ENCODE measurements around the gene KRTAP5-8.

The KRTAP5-8 gene

GRCh38 chr11:71491940-71492339 lies 45.9 kb upstream of the KRTAP5-8 start:
- Histone ChIP-seq H3K4me2 (ENCODE audit: insufficient read depth, low read length) (no peak overlapping the region), H3K4me3 (ENCODE audit: low read depth in 1 of 2, low read length in 2 of 2) (no peak overlapping the region), H3K79me2 (ENCODE audit: insufficient read depth, low read length) (no peaks in the 10 kb centered on the region), H3K4me1 (ENCODE audit: insufficient read depth, low read length) (no peaks in the 10 kb centered on the region), H2AFZ (ENCODE audit: low read depth, low read length) (no peak overlapping the region), H3K27ac (ENCODE audit: low read length) (no peak overlapping the region), H3K9me3 (ENCODE audit: insufficient read depth, low read length, severe bottlenecking) (no peaks in the 10 kb centered on the region), H3K9ac (ENCODE audit: low read depth, low read length) (no peak overlapping the region), H4K20me1 (ENCODE audit: insufficient read depth, low read length) (no peaks in the 10 kb centered on the region), H3K27me3 (ENCODE audit: insufficient read depth, low read length, poor library complexity) (no peaks in the 10 kb centered on the region), H3K36me3 (ENCODE audit: insufficient read depth, low read length) (peaks cover 64% of the 10 kb centered on the region)
- DNase-seq (no peak), ATAC-seq (ENCODE audit: insufficient read depth, low read depth) (no peak)
- TF ChIP-seq CTCF (IDR thresholded peaks at IDR 0.05; ENCODE audit: borderline replicate concordance, extremely low read depth, low read length, poor library complexity, severe bottlenecking) (no peak), EZH2 (IDR thresholded peaks at IDR 0.05; ENCODE audit: borderline replicate concordance, low read depth, low read length, severe bottlenecking) (no peak)

GRCh38 chr11:71495286-71496230 lies 42.3 kb upstream of the KRTAP5-8 start:
- no peaks in the 10 kb centered on the region for H4K20me1 ChIP-seq (ENCODE audit: insufficient read depth, low read length)
- H3K9me3 ChIP-seq (ENCODE audit: insufficient read depth, low read length, severe bottlenecking): no peaks in the 10 kb centered on the region
- H2AFZ ChIP-seq (ENCODE audit: low read depth, low read length): no peak overlapping the region
- TF ChIP-seq EZH2 (IDR thresholded peaks at IDR 0.05; ENCODE audit: borderline replicate concordance, low read depth, low read length, severe bottlenecking): no peak
- TF ChIP-seq CTCF (IDR thresholded peaks at IDR 0.05; ENCODE audit: borderline replicate concordance, extremely low read depth, low read length, poor library complexity, severe bottlenecking): no peak
- peaks cover 80% of the 10 kb centered on the region for H3K36me3 ChIP-seq (ENCODE audit: insufficient read depth, low read length)
- H3K27ac ChIP-seq (ENCODE audit: low read length): no peak overlapping the region
- H3K4me3 ChIP-seq (ENCODE audit: low read depth in 1 of 2, low read length in 2 of 2): no peak overlapping the region
- no peaks in the 10 kb centered on the region for H3K79me2 ChIP-seq (ENCODE audit: insufficient read depth, low read length)
- H3K27me3 ChIP-seq (ENCODE audit: insufficient read depth, low read length, poor library complexity): no peaks in the 10 kb centered on the region
- no peak overlapping the region for H3K4me2 ChIP-seq (ENCODE audit: insufficient read depth, low read length)
- no peak overlapping the region for H3K9ac ChIP-seq (ENCODE audit: low read depth, low read length)
- no peak for DNase-seq
- no peaks in the 10 kb centered on the region; the same call in 1 of the 2 replicates for H3K4me1 ChIP-seq (ENCODE audit: insufficient read depth, low read length)
- no peak for ATAC-seq (ENCODE audit: insufficient read depth, low read depth)

GRCh38 chr11:71496421-71496820 lies 41.4 kb upstream of the KRTAP5-8 start:
- Histone ChIP-seq H2AFZ (ENCODE audit: low read depth, low read length) (no peak overlapping the region), H3K79me2 (ENCODE audit: insufficient read depth, low read length) (no peaks in the 10 kb centered on the region), H3K4me2 (ENCODE audit: insufficient read depth, low read length) (no peak overlapping the region), H4K20me1 (ENCODE audit: insufficient read depth, low read length) (no peaks in the 10 kb centered on the region), H3K9ac (ENCODE audit: low read depth, low read length) (no peak overlapping the region), H3K36me3 (ENCODE audit: insufficient read depth, low read length) (peaks cover 80% of the 10 kb centered on the region), H3K27ac (ENCODE audit: low read length) (no peak overlapping the region), H3K9me3 (ENCODE audit: insufficient read depth, low read length, severe bottlenecking) (no peaks in the 10 kb centered on the region), H3K4me3 (ENCODE audit: low read depth in 1 of 2, low read length in 2 of 2) (no peak overlapping the region), H3K27me3 (ENCODE audit: insufficient read depth, low read length, poor library complexity) (no peaks in the 10 kb centered on the region), H3K4me1 (ENCODE audit: insufficient read depth, low read length) (no peaks in the 10 kb centered on the region; the same call in 1 of the 2 replicates)
- TF ChIP-seq EZH2 (IDR thresholded peaks at IDR 0.05; ENCODE audit: borderline replicate concordance, low read depth, low read length, severe bottlenecking): no peak
- TF ChIP-seq CTCF (IDR thresholded peaks at IDR 0.05; ENCODE audit: borderline replicate concordance, extremely low read depth, low read length, poor library complexity, severe bottlenecking): no peak
- no peak for DNase-seq
- no peak for ATAC-seq (ENCODE audit: insufficient read depth, low read depth)
